H9 (cell line): ENCODE results near the gene RCAN3. TPM values are rescaled to one million over a fixed set of nuclear protein-coding genes. Genes with fewer than 3 reads are reported as not detected.
"Not testable (repeated sequence)": the region's sequence is repeated elsewhere in the genome, so short reads cannot be mapped to it uniquely, and the experiment has no call there.

Experiments used
- DNase-seq: peaks from one replicate; pipeline ENCODE4 v3.0.0-alpha.2; 2017
- H2AFZ ChIP-seq: one replicate; pipeline ENCODE4 v1.6.1; 2013; ENCODE audit warnings: mild to moderate bottlenecking, low read length, control low read depth, moderate library complexity
- H2AK5ac ChIP-seq: 2 replicates; pipeline ENCODE4 v1.6.1; 2013; ENCODE audit warnings: low read length, control low read depth, mixed read lengths; ENCODE audit not compliant: insufficient read length
- H2BK120ac ChIP-seq: one replicate; pipeline ENCODE4 v1.6.1; 2013; ENCODE audit warnings: low read depth, mild to moderate bottlenecking, low read length, control low read depth, inconsistent platforms; ENCODE audit not compliant: poor library complexity, severe bottlenecking
- H2BK12ac ChIP-seq: 2 replicates; pipeline ENCODE4 v1.6.1; 2013; ENCODE audit warnings: low read length, control low read depth, mixed read lengths, low read depth; ENCODE audit not compliant: insufficient read length
- H2BK15ac ChIP-seq: 2 replicates; pipeline ENCODE4 v1.6.1; 2013; ENCODE audit warnings: low read depth, low read length, control low read depth
- H2BK20ac ChIP-seq: one replicate; pipeline ENCODE4 v1.6.1; 2013; ENCODE audit warnings: low read depth, mild to moderate bottlenecking, low read length, control low read depth, inconsistent platforms; ENCODE audit not compliant: poor library complexity, severe bottlenecking
- H2BK5ac ChIP-seq: 2 replicates; pipeline ENCODE4 v1.6.1; 2013; ENCODE audit warnings: low read length, control low read depth, mixed read lengths; ENCODE audit not compliant: insufficient read length
- H3K14ac ChIP-seq: 2 replicates; pipeline ENCODE4 v1.6.1; 2013; ENCODE audit warnings: low read length, control low read depth; ENCODE audit not compliant: insufficient read depth
- H3K18ac ChIP-seq: 2 replicates; pipeline ENCODE4 v1.6.1; 2013; ENCODE audit warnings: low read depth, mild to moderate bottlenecking, mixed read lengths, low read length, control low read depth; ENCODE audit not compliant: insufficient read length
- H3K23ac ChIP-seq: 2 replicates; pipeline ENCODE4 v1.6.1; 2013; ENCODE audit warnings: low read length, control low read depth, mixed read lengths, low read depth; ENCODE audit not compliant: insufficient read length
- H3K23me2 ChIP-seq: 2 replicates; pipeline ENCODE4 v1.6.1; 2013; ENCODE audit warnings: low read depth, mild to moderate bottlenecking, mixed read lengths, low read length, control low read depth; ENCODE audit not compliant: insufficient read length, poor library complexity, severe bottlenecking
- H3K27ac ChIP-seq: 2 replicates; pipeline ENCODE4 v1.5.1; 2013; ENCODE audit warnings: low read length, control low read depth, mixed read lengths, low read depth; ENCODE audit not compliant: insufficient read length
- H3K27me3 ChIP-seq: 2 replicates; pipeline ENCODE4 v1.6.1; 2013; ENCODE audit warnings: low read length, control low read depth, inconsistent platforms; ENCODE audit not compliant: insufficient read depth
- H3K4ac ChIP-seq: 2 replicates; pipeline ENCODE4 v1.6.1; 2013; ENCODE audit warnings: low read depth, mild to moderate bottlenecking, control low read depth, inconsistent platforms, low read length, moderate library complexity
- H3K4me1 ChIP-seq: 2 replicates; pipeline ENCODE4 v1.6.1; 2013; ENCODE audit warnings: low read length, control low read depth, inconsistent platforms; ENCODE audit not compliant: insufficient read depth
- H3K4me2 ChIP-seq: 2 replicates; pipeline ENCODE4 v1.6.1; 2013; ENCODE audit warnings: low read length, control low read depth, mixed read lengths; ENCODE audit not compliant: insufficient read length, insufficient read depth
- H3K56ac ChIP-seq: 2 replicates; pipeline ENCODE4 v1.6.1; 2013; ENCODE audit warnings: low read depth, mild to moderate bottlenecking, mixed read lengths, low read length, control low read depth; ENCODE audit not compliant: insufficient read length
- H3K79me1 ChIP-seq: 2 replicates; pipeline ENCODE4 v1.6.1; 2013; ENCODE audit warnings: low read depth, mild to moderate bottlenecking, moderate library complexity, low read length, control low read depth, inconsistent platforms; ENCODE audit not compliant: insufficient read depth, poor library complexity, severe bottlenecking
- H3K79me2 ChIP-seq: 2 replicates; pipeline ENCODE4 v1.6.1; 2013; ENCODE audit warnings: low read length, control low read depth, inconsistent platforms; ENCODE audit not compliant: insufficient read depth
- H3K9ac ChIP-seq: 2 replicates; pipeline ENCODE4 v1.6.1; 2013; ENCODE audit warnings: low read length, control low read depth, mixed read lengths; ENCODE audit not compliant: insufficient read length; ENCODE audit errors: extremely low read depth
- H3K9me3 ChIP-seq: one replicate; pipeline ENCODE4 v1.6.1; 2013; ENCODE audit warnings: low read depth, low read length, inconsistent platforms; ENCODE audit not compliant: control insufficient read depth
- H3T11ph ChIP-seq: one replicate; pipeline ENCODE4 v1.6.1; 2013; ENCODE audit warnings: mild to moderate bottlenecking, low read length, control low read depth, inconsistent platforms
- H4K20me1 ChIP-seq: one replicate; pipeline ENCODE4 v1.6.1; 2013; ENCODE audit not compliant: control insufficient read depth, insufficient read length, insufficient read depth
- H4K5ac ChIP-seq: 2 replicates; pipeline ENCODE4 v1.6.1; 2013; ENCODE audit warnings: low read depth, mild to moderate bottlenecking, mixed read lengths, low read length, control low read depth; ENCODE audit not compliant: insufficient read length
- H4K8ac ChIP-seq: replicated peaks from 2 replicates; pipeline ENCODE4 v1.6.1; 2013; ENCODE audit warnings: low read length, control low read depth, mixed read lengths, low read depth; ENCODE audit not compliant: insufficient read length
- H4K91ac ChIP-seq: 2 replicates; pipeline ENCODE4 v1.6.1; 2013; ENCODE audit warnings: low read depth, mild to moderate bottlenecking, moderate library complexity, mixed read lengths, low read length, control low read depth; ENCODE audit not compliant: insufficient read length
- H3K27ac Mint-ChIP-seq, 3 experiments: 2 replicates in 2 of 3; 3 replicates in 1 of 3; pipeline ENCODE4 v1.8.0; 2020 to 2021; ENCODE audit warnings: mixed read lengths in 3 of 3, mild to moderate bottlenecking in 1 of 3, moderate library complexity in 1 of 3
- H3K27me3 Mint-ChIP-seq: 2 replicates; pipeline ENCODE4 v1.8.0; 2021; ENCODE audit warnings: low read depth, mild to moderate bottlenecking, moderate library complexity, mixed read lengths
- H3K36me3 Mint-ChIP-seq, 3 experiments: 2 replicates in 2 of 3; 3 replicates in 1 of 3; pipeline ENCODE4 v1.8.0; 2020 to 2021; ENCODE audit warnings: low read depth in 3 of 3, mixed read lengths in 3 of 3; ENCODE audit not compliant: insufficient read depth in 1 of 3
- H3K4me1 Mint-ChIP-seq, 2 experiments: 2 replicates each; pipeline ENCODE4 v1.8.0; 2020; ENCODE audit warnings: mixed read lengths in 2 of 2
- H3K4me3 Mint-ChIP-seq, 2 experiments: 2 replicates in 1 of 2; 3 replicates in 1 of 2; pipeline ENCODE4 v1.8.0; 2020 to 2021; ENCODE audit warnings: mild to moderate bottlenecking in 2 of 2, mixed read lengths in 2 of 2, moderate library complexity in 1 of 2
- H3K9me3 Mint-ChIP-seq, 2 experiments: 2 replicates in 1 of 2; 3 replicates in 1 of 2; pipeline ENCODE4 v1.8.0; 2020; ENCODE audit warnings: mild to moderate bottlenecking in 2 of 2, mixed read lengths in 2 of 2, moderate library complexity in 1 of 2
- CTCF ChIP-seq: fragments of 200-600 bp; sonication (generic); conservative IDR thresholded peaks from 3 replicates; pipeline ENCODE4 v1.8.0; 2021; ENCODE audit warnings: antibody characterized with exemption, mild to moderate bottlenecking
- WGBS: extraction: QIAGEN DNeasy Blood & Tissue Kit; methylation state at CpG from one replicate; pipeline ENCODE4 v1.1.7; 2013; ENCODE audit warnings: missing lambda C conversion rate, low lambda C conversion rate, mixed read lengths; ENCODE audit not compliant: insufficient read length; ENCODE audit errors: extremely low coverage; 5-methylcytosine and 5-hydroxymethylcytosine counted together
- total RNA-seq: library from RNA; stranded (reverse); gene quantifications from 2 replicates; pipeline ENCODE4 v1.2.1, GENCODE V29; 2021

The RCAN3 gene
- total RNA-seq, 1 experiment from 2014 or later: 13.0 TPM

DNA sequence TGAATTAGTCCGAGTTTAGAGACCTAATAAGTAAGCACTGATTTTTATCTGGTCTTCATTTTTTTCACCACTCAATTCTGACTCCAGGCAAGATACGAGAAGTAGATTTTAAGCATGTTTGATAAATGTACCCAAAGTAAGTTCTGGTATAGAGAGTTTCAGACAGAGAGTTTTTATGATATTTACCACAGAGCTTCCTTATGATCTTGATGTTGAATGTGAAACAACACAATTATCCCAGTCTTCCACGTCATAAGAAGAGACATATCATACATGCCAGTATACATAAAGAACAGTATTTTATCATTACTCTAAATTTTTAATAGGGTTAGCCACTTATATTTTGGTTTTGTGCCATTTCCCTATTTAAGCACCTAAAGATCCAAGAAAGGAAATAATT, 45.4 kb downstream of the RCAN3 start:
- Histone ChIP-seq H2AFZ (no peak overlapping the region), H3K79me1 (no peaks in the 10 kb centered on the region), H3K4ac (no peak overlapping the region), H2BK12ac (no peak overlapping the region), H4K8ac (no peak overlapping the region), H3K56ac (no peak overlapping the region), H2BK5ac (no peak overlapping the region), H4K20me1 (no peaks in the 10 kb centered on the region), H4K5ac (no peak overlapping the region), H2BK120ac (no peak overlapping the region), H3K9me3 (no peaks in the 10 kb centered on the region), H3K4me1 (0 out of 2 replicates have a peak, but pooled peaks cover 2% of the 10 kb centered on the region), H4K91ac (no peak overlapping the region), H3K14ac (no peak overlapping the region), H3K23ac (no peak overlapping the region), H3K4me2 (no peak overlapping the region), H3K9ac (no peak overlapping the region), H3K27me3 (no peaks in the 10 kb centered on the region), H3T11ph (no peak overlapping the region), H3K27ac (no peak overlapping the region), H2BK15ac (no peak overlapping the region), H3K79me2 (no peaks in the 10 kb centered on the region), H2BK20ac (no peak overlapping the region), H3K23me2 (no peaks in the 10 kb centered on the region), H2AK5ac (no peak overlapping the region), H3K18ac (no peak overlapping the region)
- H3K27ac Mint-ChIP-seq: no peak overlapping the region
- H3K4me3 Mint-ChIP-seq: no peak overlapping the region
- H3K36me3 Mint-ChIP-seq: no peaks in the 10 kb centered on the region
- WGBS: no CpG with 5 or more reads among the region's 3 CpGs
- peaks cover 2% of the 10 kb centered on the region; the same call in 1 of the 2 replicates for H3K27me3 Mint-ChIP-seq
- no peak for TF ChIP-seq CTCF
- no peaks in the 10 kb centered on the region for H3K9me3 Mint-ChIP-seq
- DNase-seq: no peak
- peaks cover 15 to 20% of the 10 kb centered on the region in 2 experiments for H3K4me1 Mint-ChIP-seq

- H3K4me1 Mint-ChIP-seq: peaks cover 15 to 20% of the 10 kb centered on the region in 2 experiments
- H4K91ac ChIP-seq, H3K27ac Mint-ChIP-seq, H3K4ac ChIP-seq, H3K9me3 ChIP-seq, H2BK120ac ChIP-seq, H4K5ac ChIP-seq, H3K9me3 Mint-ChIP-seq, H3K79me1 ChIP-seq, H3K23me2 ChIP-seq, H3K27me3 ChIP-seq, DNase-seq, H4K20me1 ChIP-seq, H2BK20ac ChIP-seq, H3K27ac ChIP-seq, H2BK12ac ChIP-seq, H3K4me3 Mint-ChIP-seq, H3K79me2 ChIP-seq, H2AK5ac ChIP-seq, H3K9ac ChIP-seq, H2BK5ac ChIP-seq, H3K56ac ChIP-seq, H3K23ac ChIP-seq, H3K4me1 ChIP-seq, H3K18ac ChIP-seq, H3K36me3 Mint-ChIP-seq, H2BK15ac ChIP-seq, H4K8ac ChIP-seq, H3T11ph ChIP-seq, H2AFZ ChIP-seq, H3K4me2 ChIP-seq, H3K14ac ChIP-seq: not testable (repeated sequence)
- peaks cover 10% of the 10 kb centered on the region for H3K27me3 Mint-ChIP-seq
- WGBS: no CpG with 5 or more reads among the region's 5 CpGs
Observed at GRCh38 chr1:24549210-24549609, 46.6 kb downstream of the RCAN3 start.
